GM18951 (cell line): ENCODE results near the gene ATG101.

Experiments
- POLR2A ChIP-seq: IDR thresholded peaks from 4 replicates; pipeline ENCODE4 v1.6.1; 2011; ENCODE audit warnings: mild to moderate bottlenecking; ENCODE audit not compliant: insufficient read length, insufficient read depth; ENCODE audit errors: extremely low read depth
- in situ Hi-C: fragments of 300-500 bp; cut with MboI; formaldehyde crosslinking; loops from one replicate; pipeline ENCODE4 v1.12.0; 2022; ENCODE audit warnings: low sequenced_read_pairs, mixed read lengths, inconsistent platforms; ENCODE audit not compliant: unreplicated experiment

The ATG101 gene

GRCh38 chr12:52066346-52067080 is 3.3 kb upstream of the ATG101 start:
- in situ Hi-C loops: no loop called here
- TF ChIP-seq POLR2A: no peak

GRCh38 chr12:52067081-52067374 is 2.8 kb upstream of the ATG101 start:
- in situ Hi-C loops: no loop called here
- TF ChIP-seq POLR2A: no peak

DNA sequence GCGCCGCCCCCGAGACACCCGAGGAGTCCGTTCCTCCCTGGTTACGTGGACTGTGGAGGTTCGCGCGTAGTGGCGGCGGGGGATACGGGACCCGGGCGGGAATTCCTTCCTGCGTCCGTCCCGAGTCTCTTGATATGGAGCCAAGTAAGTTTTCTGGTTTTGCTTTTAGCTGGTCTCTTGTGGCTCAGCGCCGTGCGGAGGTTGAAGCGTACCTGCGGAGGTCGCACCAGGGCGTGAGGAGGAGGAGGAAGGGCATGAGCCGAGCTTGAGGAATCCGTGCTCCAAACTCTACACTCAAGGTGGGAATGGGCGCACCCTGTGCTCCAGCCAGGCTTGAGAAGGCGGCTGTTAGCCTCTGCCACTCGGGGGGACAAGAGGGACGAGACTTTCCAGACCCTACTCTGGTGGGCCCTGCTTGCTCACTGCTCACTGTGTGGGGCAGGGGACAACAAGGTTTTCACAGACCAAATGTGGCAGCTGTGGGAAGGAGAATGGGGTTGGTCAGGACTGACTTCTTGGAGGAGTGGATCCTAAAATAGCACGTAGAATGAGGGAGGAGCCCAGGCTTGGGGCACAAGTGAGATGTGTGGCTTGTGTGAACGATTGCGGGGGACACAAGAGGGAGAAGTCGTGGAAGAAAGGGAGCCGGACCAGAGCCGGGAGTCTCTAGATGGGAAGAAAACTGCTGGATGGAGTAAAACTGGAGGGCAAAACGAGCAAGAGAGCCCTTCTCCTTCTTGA is 577 bp downstream of the ATG101 start:
- no peak for TF ChIP-seq POLR2A
- in situ Hi-C loops: no loop called here

GRCh38 chr12:52073531-52074381 is 4.0 kb downstream of the ATG101 start:
- no peak for TF ChIP-seq POLR2A
- in situ Hi-C loops: no loop called here

DNA sequence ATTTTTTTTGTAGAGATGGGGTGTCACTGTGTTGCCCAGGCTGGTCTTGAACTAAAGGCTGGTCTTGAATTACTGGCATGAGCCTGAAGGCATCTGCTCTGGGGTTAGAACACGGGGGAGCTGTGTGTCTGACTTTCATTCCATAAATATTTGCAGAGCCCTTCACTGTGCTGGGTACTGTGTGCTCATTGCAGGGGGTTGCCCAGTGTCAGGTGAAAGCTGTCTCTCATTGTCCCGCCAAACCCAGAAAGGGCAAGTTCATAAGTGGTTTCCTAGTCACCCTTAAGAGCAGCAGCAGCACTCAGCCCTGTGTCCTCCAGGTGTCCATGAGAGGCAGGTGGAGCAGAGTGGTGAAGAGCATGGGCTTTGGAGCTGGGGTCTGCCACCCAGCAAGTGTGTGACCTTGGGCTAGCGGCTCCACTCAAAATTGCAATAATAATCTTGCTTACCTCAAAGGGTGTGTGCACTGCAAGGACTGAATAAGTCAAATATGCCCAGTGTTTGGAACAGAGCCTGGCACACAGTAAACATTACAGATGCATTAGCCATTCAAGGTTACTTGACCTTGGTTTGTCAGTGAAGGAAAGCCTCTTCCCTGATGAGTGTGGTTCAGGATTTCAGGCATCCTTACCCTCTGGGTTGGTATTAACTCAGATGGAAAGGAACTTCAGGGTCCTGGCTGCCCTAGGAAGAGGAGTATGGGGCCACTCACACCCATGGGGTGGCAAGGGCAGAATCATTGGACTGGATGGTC is 5.4 kb downstream of the ATG101 start:
- TF ChIP-seq POLR2A: no peak

DNA sequence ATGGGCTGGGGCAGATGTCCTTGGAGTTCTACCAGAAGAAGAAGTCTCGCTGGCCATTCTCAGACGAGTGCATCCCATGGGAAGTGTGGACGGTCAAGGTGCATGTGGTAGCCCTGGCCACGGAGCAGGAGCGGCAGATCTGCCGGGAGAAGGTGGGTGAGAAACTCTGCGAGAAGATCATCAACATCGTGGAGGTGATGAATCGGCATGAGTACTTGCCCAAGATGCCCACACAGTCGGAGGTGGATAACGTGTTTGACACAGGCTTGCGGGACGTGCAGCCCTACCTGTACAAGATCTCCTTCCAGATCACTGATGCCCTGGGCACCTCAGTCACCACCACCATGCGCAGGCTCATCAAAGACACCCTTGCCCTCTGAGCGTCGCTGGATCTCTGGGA is 7.0 kb downstream of the ATG101 start:
- no peak for TF ChIP-seq POLR2A
- in situ Hi-C loops: no loop called here

More for the DNA sequence above, 5.4 kb downstream of the ATG101 start:
- in situ Hi-C loops: no loop called here

- in situ Hi-C loops: no loop called here
- no peak for TF ChIP-seq POLR2A
Observed at GRCh38 chr12:52078276-52078675, 8.5 kb downstream of the ATG101 start.

DNA sequence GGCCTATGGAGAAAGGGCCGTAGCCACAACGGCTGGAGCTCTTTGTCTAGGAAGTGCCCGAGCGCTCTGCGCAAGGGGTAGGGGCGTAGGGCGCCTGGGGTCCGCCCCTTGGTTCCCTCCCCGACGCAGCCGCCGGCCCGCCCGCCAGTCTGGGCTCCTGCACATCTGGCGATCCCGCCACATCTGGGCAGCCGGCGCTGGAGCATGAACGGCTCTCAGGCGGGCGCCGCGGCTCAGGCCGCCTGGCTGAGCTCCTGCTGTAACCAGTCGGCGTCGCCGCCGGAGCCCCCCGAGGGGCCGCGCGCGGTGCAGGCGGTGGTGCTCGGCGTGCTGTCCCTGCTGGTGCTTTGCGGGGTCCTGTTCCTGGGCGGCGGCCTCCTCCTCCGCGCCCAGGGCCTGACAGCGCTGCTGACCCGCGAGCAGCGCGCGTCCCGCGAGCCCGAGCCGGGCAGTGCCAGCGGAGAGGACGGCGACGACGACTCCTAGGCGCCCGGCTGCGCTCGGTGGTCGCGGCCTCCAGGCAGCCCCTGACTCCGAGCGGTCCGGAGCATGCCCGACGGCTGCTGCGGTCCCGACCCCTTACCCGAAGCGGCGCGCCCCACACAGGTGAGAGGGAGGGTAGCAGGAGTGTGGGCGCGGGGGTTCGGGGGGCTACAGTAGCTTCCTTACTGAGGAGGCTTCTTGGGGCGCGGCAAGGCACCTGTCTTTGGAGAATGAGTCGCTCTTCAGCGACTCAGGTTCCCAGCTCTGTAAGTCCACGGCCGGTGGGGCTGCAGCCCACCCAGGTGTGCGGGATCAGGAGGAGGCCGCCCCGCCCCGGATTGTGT is 10.0 kb downstream of the ATG101 start, which contains the start of gene SMIM41:
Gene SMIM41, plus strand, starts transcription at position 129 of the 827 bp plus-strand sequence. Its CDS starts 76 bp downstream, at position 205.
- TF ChIP-seq POLR2A: no peak

DNA sequence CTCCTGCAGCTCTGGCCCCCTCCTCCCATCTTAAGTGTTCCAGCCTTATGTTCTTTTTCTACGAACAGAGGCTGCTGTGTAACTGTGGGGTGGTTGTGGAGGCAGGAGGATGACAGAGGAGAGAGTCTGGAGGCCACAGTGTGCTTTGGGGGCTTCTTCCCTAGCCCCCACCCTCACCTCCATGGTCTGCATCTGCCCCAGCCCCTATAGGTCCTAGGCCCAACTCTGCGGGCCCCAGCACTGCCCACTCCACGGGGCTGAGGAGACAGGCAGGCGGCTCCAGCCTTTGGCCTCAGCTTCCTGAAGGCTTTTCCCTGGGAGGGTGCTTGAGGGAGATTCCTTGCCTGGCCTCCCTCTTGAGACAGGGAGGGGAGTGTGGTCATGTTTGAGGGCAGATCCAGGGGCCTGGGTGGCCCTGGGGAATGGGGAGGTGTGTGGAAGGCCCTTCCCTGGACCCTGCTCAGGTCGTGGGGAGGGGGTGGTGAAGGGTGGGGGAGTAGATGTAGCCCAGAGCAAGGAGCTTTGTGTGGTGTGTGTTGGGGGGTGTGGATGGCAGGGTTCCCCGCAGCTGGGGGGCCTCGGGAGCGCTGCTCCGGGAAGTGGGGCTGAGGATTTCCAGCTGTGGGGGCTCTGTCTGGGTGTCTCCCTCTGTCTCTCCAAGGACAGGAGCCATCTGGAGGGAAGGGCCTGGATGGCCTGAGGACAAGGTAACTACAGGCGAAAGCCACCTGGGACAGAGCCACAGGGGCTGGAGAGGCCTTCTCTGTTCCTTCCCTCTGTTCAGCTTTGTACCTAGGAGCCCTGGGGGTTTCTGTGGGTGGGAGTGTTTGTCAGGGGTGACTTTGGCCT is 10.8 kb downstream of the ATG101 start:
- no peak for TF ChIP-seq POLR2A
- in situ Hi-C loops: loop anchor here (5.0 kb wide), 1 partner anchor 53 kb away; no protein-coding TSS in a partner anchor

More for the DNA sequence above, 10.0 kb downstream of the ATG101 start, which contains the start of gene SMIM41:
- in situ Hi-C loops: loop anchor here (5.0 kb wide), 1 partner anchor 52 kb away; no protein-coding TSS in a partner anchor

GRCh38 chr12:52081263-52081733 is 11.5 kb downstream of the ATG101 start:
- in situ Hi-C loops: loop anchor here (5.0 kb wide), 1 partner anchor 54 kb away; no protein-coding TSS in a partner anchor
- TF ChIP-seq POLR2A: no peak
